Measurements from ENCODE around the gene MLLT3.

DNA sequence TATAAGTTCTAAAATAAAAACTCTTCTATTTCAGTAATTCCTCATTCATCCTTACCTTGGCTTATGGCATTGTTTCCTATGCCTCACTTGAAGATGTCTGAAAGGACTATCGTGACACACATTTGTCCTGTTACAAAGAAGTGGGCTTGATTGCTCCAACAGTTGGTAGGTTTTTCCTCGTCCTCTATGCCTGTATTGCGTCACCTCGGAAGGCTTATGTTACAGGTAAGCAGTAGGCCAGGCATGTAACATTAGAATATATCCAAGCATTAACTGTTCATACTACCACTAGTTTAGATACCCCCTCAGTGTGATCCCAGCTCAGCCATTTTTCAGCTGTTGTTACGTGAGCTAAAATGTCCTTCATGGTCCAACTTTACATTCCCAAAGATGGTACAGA lies 116.7 kb downstream of the MLLT3 start:
- TF ChIP-seq ZNF124 (CRISPR knock-in tag; IDR thresholded peaks at IDR 0.05) (no peak), ZNF263 (CRISPR knock-in tag; IDR thresholded peaks at IDR 0.05) (no peak), MAZ (IDR thresholded peaks at IDR 0.05; ENCODE audit: borderline replicate concordance, low read depth, low read length) (no peak), MAZ (CRISPR knock-in tag; IDR thresholded peaks at IDR 0.05; ENCODE audit: low read depth) (no peak), ZNF496 (CRISPR knock-in tag; IDR thresholded peaks at IDR 0.05; ENCODE audit: insufficient replicate concordance) (no peak), TCF12 (IDR thresholded peaks at IDR 0.05) (no peak), TCF12 (CRISPR knock-in tag; IDR thresholded peaks at IDR 0.05) (no peak), SRY (CRISPR knock-in tag; IDR thresholded peaks at IDR 0.05) (no peak), ZFX (CRISPR knock-in tag; IDR thresholded peaks at IDR 0.05; ENCODE audit: low read depth) (no peak), ZNF20 (CRISPR knock-in tag; IDR thresholded peaks at IDR 0.05) (no peak)
- TF ChIP-seq, protein P1, sequence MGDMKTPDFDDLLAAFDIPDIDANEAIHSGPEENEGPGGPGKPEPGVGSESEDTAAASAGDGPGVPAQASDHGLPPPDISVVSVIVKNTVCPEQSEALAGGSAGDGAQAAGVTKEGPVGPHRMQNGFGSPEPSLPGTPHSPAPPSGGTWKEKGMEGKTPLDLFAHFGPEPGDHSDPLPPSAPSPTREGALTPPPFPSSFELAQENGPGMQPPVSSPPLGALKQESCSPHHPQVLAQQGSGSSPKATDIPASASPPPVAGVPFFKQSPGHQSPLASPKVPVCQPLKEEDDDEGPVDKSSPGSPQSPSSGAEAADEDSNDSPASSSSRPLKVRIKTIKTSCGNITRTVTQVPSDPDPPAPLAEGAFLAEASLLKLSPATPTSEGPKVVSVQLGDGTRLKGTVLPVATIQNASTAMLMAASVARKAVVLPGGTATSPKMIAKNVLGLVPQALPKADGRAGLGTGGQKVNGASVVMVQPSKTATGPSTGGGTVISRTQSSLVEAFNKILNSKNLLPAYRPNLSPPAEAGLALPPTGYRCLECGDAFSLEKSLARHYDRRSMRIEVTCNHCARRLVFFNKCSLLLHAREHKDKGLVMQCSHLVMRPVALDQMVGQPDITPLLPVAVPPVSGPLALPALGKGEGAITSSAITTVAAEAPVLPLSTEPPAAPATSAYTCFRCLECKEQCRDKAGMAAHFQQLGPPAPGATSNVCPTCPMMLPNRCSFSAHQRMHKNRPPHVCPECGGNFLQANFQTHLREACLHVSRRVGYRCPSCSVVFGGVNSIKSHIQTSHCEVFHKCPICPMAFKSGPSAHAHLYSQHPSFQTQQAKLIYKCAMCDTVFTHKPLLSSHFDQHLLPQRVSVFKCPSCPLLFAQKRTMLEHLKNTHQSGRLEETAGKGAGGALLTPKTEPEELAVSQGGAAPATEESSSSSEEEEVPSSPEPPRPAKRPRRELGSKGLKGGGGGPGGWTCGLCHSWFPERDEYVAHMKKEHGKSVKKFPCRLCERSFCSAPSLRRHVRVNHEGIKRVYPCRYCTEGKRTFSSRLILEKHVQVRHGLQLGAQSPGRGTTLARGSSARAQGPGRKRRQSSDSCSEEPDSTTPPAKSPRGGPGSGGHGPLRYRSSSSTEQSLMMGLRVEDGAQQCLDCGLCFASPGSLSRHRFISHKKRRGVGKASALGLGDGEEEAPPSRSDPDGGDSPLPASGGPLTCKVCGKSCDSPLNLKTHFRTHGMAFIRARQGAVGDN (CRISPR knock-in tag; IDR thresholded peaks at IDR 0.05), result no peak
- TF ChIP-seq, protein P2, sequence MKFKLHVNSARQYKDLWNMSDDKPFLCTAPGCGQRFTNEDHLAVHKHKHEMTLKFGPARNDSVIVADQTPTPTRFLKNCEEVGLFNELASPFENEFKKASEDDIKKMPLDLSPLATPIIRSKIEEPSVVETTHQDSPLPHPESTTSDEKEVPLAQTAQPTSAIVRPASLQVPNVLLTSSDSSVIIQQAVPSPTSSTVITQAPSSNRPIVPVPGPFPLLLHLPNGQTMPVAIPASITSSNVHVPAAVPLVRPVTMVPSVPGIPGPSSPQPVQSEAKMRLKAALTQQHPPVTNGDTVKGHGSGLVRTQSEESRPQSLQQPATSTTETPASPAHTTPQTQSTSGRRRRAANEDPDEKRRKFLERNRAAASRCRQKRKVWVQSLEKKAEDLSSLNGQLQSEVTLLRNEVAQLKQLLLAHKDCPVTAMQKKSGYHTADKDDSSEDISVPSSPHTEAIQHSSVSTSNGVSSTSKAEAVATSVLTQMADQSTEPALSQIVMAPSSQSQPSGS (CRISPR knock-in tag; IDR thresholded peaks at IDR 0.05), result no peak
- TF ChIP-seq, protein P3, sequence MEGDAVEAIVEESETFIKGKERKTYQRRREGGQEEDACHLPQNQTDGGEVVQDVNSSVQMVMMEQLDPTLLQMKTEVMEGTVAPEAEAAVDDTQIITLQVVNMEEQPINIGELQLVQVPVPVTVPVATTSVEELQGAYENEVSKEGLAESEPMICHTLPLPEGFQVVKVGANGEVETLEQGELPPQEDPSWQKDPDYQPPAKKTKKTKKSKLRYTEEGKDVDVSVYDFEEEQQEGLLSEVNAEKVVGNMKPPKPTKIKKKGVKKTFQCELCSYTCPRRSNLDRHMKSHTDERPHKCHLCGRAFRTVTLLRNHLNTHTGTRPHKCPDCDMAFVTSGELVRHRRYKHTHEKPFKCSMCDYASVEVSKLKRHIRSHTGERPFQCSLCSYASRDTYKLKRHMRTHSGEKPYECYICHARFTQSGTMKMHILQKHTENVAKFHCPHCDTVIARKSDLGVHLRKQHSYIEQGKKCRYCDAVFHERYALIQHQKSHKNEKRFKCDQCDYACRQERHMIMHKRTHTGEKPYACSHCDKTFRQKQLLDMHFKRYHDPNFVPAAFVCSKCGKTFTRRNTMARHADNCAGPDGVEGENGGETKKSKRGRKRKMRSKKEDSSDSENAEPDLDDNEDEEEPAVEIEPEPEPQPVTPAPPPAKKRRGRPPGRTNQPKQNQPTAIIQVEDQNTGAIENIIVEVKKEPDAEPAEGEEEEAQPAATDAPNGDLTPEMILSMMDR (CRISPR knock-in tag; IDR thresholded peaks at IDR 0.05), result no peak
- TF ChIP-seq, protein P4, sequence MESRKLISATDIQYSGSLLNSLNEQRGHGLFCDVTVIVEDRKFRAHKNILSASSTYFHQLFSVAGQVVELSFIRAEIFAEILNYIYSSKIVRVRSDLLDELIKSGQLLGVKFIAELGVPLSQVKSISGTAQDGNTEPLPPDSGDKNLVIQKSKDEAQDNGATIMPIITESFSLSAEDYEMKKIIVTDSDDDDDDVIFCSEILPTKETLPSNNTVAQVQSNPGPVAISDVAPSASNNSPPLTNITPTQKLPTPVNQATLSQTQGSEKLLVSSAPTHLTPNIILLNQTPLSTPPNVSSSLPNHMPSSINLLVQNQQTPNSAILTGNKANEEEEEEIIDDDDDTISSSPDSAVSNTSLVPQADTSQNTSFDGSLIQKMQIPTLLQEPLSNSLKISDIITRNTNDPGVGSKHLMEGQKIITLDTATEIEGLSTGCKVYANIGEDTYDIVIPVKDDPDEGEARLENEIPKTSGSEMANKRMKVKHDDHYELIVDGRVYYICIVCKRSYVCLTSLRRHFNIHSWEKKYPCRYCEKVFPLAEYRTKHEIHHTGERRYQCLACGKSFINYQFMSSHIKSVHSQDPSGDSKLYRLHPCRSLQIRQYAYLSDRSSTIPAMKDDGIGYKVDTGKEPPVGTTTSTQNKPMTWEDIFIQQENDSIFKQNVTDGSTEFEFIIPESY (CRISPR knock-in tag; IDR thresholded peaks at IDR 0.05), result no peak

Data from HepG2 (cell line).